Measurements from ENCODE around the gene WWOX. TPM values are rescaled to one million over a fixed set of nuclear protein-coding genes. Genes with fewer than 3 reads are reported as not detected.

The WWOX gene
- total RNA-seq, 6 donors from 2014 or later, result 18.7 to 167 (median 31.0) TPM

DNA sequence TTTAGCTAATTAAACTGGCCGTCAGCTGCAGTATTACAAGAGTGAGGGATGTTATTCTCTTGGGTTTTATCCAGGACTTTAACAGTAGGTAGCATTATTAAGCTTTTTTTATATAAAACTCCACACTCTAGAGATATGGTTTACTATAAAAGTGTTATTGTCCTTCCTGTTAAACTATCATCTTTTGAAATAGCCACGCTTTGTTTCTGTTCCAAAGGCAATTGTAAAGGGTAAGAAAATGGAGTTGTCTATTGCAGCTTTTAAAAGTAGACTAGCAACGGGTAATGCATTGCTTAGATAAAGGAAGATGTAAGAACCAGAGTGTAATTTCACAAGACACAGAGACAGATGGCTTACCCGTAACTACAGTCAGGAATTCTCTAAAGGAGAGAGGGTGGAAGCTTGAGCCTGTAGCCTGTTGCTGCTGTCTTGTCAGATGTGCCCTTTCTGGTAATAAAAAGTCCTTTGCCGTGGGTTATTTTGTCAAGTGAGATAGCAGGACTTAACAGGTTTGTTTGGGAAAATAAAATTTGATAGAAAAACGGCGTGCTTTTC lies 56.4 kb downstream of the WWOX start:
- Histone ChIP-seq H3K9me3 (peaks cover 0 to 7% (median 3%) of the 10 kb centered on the region in 4 donors), H3K4me1 (no peaks in the 10 kb centered on the region), H3K27ac (no peak overlapping the region), H3K27me3 (no peaks in the 10 kb centered on the region), H3K36me3 (no peaks in the 10 kb centered on the region), H3K4me3 (no peak overlapping the region)
- DNase-seq (no peak), ATAC-seq (ENCODE audit: low FRiP score in 2 of 2) (no peak)
- WGBS, 2 donors, result 70 to 71% methylated on average over 7 of the region's 7 CpGs
- no peak for TF ChIP-seq EP300 (IDR thresholded peaks at IDR 0.05)
- TF ChIP-seq POLR2AphosphoS5 (IDR thresholded peaks at IDR 0.05), result no peak
- TF ChIP-seq, protein P1, sequence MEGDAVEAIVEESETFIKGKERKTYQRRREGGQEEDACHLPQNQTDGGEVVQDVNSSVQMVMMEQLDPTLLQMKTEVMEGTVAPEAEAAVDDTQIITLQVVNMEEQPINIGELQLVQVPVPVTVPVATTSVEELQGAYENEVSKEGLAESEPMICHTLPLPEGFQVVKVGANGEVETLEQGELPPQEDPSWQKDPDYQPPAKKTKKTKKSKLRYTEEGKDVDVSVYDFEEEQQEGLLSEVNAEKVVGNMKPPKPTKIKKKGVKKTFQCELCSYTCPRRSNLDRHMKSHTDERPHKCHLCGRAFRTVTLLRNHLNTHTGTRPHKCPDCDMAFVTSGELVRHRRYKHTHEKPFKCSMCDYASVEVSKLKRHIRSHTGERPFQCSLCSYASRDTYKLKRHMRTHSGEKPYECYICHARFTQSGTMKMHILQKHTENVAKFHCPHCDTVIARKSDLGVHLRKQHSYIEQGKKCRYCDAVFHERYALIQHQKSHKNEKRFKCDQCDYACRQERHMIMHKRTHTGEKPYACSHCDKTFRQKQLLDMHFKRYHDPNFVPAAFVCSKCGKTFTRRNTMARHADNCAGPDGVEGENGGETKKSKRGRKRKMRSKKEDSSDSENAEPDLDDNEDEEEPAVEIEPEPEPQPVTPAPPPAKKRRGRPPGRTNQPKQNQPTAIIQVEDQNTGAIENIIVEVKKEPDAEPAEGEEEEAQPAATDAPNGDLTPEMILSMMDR (IDR thresholded peaks at IDR 0.05), result no peak
- TF ChIP-seq POLR2A (IDR thresholded peaks at IDR 0.05), result no peak

DNA sequence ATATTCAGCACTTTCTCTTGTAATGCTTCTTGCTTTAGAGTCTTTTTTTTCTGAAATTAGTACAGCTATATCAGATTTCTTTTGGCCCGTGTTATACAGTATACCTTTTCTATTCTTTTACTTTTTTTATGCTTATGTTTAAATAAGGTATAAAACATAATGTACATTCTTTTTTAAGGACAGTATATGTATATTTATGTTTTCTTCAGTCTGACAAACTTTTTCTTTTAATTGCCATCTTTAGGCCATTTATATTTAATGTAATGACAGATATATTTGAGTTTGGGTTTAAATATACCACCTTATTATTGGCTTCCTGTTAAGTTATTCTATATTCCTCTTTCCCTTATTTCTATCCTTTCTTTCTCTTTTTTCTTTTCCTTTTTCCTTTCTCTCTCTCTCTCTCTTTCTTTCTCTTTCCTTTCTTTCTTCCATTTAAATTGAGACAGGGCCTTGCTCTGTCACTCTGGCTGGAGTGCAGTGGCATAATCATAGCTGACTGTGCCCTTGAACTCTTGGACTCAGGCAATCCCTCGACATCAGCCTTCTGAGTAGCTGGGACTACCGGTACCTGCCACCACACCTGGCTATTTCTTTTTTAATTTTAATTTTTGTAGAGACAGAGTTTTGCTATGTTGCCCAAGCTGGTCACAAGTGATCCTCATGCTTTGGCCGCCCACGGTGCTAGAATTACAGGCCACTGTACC lies 61.7 kb downstream of the WWOX start:
- Histone ChIP-seq H3K4me3 (no peak overlapping the region), H3K36me3 (no peaks in the 10 kb centered on the region), H3K27me3 (no peaks in the 10 kb centered on the region), H3K9me3 (peaks cover 0 to 12% (median 4%) of the 10 kb centered on the region in 4 donors), H3K4me1 (no peaks in the 10 kb centered on the region), H3K27ac (no peak overlapping the region)
- 97% methylated on average over 5 of the region's 5 CpGs for WGBS, 2 donors
- no peak for TF ChIP-seq POLR2AphosphoS5 (IDR thresholded peaks at IDR 0.05)
- TF ChIP-seq, protein P1 (IDR thresholded peaks at IDR 0.05), result no peak
- no peak for TF ChIP-seq POLR2A (IDR thresholded peaks at IDR 0.05)
- no peak for TF ChIP-seq EP300 (IDR thresholded peaks at IDR 0.05)
- DNase-seq (no peak), ATAC-seq (ENCODE audit: low FRiP score in 2 of 2) (no peak)

DNA sequence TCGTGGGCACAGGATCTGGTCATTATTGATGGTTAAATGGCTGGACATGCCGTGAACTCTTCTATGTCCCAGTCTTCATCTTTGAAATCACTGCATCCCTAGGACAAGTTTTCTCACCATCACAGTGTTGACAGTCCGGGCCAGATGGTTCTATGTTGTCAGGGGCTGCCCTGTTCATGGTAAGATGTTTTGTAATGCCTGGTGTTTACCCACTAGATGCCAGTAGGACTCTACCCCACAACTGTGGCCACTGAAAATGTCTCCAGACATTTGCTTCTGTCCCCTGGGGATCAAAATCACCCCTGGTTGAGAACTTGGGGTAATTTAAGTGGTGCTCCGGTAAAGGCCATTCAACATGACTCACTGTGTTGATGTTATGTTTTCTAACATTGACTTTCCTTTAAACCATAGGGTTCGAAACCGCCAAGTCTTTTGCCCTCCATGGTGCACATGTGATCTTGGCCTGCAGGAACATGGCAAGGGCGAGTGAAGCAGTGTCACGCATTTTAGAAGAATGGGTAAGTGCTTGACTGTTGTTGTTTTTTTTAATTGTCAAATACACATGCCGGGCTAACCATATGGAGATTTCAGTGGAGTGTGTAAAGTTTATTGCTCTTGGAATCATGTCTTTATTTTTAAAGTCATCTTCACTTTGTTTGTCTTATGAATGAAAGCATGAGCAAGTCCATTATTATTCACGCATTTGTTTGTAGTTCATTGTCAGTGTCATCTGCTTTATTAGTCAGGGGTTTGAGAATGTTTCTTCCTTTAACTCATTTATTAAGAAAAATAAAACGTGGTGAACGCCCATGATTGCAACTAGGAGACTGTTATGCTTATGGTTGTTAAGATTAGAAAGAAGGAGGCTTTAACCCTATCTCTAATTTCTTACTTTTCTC lies 64.6 kb downstream of the WWOX start:
- H3K4me1 ChIP-seq, result no peaks in the 10 kb centered on the region
- H3K9me3 ChIP-seq, result peaks cover 0 to 12% (median 4%) of the 10 kb centered on the region in 4 donors
- DNase-seq, result no peak
- 82 to 85% methylated on average over 12 of the region's 12 CpGs for whole genome bisulfite sequencing, 2 donors
- no peak for ATAC-seq (ENCODE audit: low FRiP score in 2 of 2)
- no peak overlapping the region for H3K27ac ChIP-seq
- H3K4me3 ChIP-seq, result no peak overlapping the region
- no peak for TF ChIP-seq POLR2A (IDR thresholded peaks at IDR 0.05)
- TF ChIP-seq, protein P1 (IDR thresholded peaks at IDR 0.05), result no peak
- no peak for TF ChIP-seq POLR2AphosphoS5 (IDR thresholded peaks at IDR 0.05)
- no peak for TF ChIP-seq EP300 (IDR thresholded peaks at IDR 0.05)
- H3K36me3 ChIP-seq, result peaks cover 0 to 4% (median 0%) of the 10 kb centered on the region in 4 donors
- no peaks in the 10 kb centered on the region for H3K27me3 ChIP-seq

DNA sequence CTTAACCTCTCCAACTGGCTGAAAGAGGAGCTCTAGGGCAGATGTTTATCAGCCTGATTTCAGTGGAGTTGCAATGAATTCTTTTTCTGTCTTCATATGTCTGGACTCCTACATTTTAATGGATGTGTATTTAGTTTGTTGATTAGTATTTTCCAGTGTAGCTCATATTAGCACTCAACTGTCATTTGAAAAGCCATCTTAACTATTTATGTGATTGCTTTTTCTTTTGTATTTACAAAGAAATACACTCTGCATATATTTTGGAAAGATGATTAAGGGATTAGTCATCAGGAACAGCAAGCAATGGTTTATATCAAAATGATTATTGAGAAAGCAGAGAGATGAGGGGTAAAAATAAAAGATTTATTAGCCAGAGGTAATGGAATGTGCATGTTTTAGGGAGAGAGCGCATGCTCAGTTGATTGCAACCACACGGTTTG lies 71.1 kb downstream of the WWOX start:
- Histone ChIP-seq H3K27me3 (no peaks in the 10 kb centered on the region), H3K27ac (no peak overlapping the region), H3K9me3 (no peaks in the 10 kb centered on the region), H3K4me1 (no peaks in the 10 kb centered on the region), H3K36me3 (peaks cover 0 to 4% (median 0%) of the 10 kb centered on the region in 4 donors), H3K4me3 (no peak overlapping the region)
- ATAC-seq (ENCODE audit: low FRiP score in 2 of 2), result no peak
- DNase-seq, result no peak
- no peak for TF ChIP-seq POLR2AphosphoS5 (IDR thresholded peaks at IDR 0.05)
- TF ChIP-seq POLR2A (IDR thresholded peaks at IDR 0.05), result no peak
- no peak for TF ChIP-seq EP300 (IDR thresholded peaks at IDR 0.05)
- TF ChIP-seq, protein P1 (IDR thresholded peaks at IDR 0.05), result no peak
- WGBS, 2 donors, result 88 to 89% methylated on average over 2 of the region's 2 CpGs
